Prostate gland (tissue), 2 donors: ENCODE data around the gene FAM3A.

Experiments
- CTCF ChIP-seq, 4 experiments: fragments of 200-600 bp in 2 of 4; fragments of 450-650 bp in 2 of 4; sonication (generic) in 2 of 4; IDR thresholded peaks; 1 replicate in 3 of 4; 2 replicates in 1 of 4; pipeline ENCODE4 v1.5.1; 2016 to 2019; ENCODE audit warnings: antibody characterized with exemption in 4 of 4, mild to moderate bottlenecking in 2 of 4, moderate library complexity in 2 of 4
- POLR2A ChIP-seq: fragments of 450-650 bp; IDR thresholded peaks from one replicate; pipeline ENCODE4 v1.6.1; 2016; ENCODE audit warnings: antibody characterized with exemption, mild to moderate bottlenecking
- POLR2AphosphoS5 ChIP-seq: sonication (generic); formaldehyde crosslinking; IDR thresholded peaks from one replicate; pipeline ENCODE4 v1.6.1; 2017; ENCODE audit warnings: antibody characterized with exemption

GRCh38 chrX:154549766-154550165 is 33.7 kb upstream of the FAM3A start:
- TF ChIP-seq CTCF (IDR thresholded peaks at IDR 0.05) (no peak), POLR2A (no peak), POLR2AphosphoS5 (no peak)
